Panc1 (cell line): ENCODE data around the gene RRAS. TPM values are rescaled to one million over a fixed set of nuclear protein-coding genes. Genes with fewer than 3 reads are reported as not detected.
"Not testable (repeated sequence)": the region's sequence is repeated elsewhere in the genome, so short reads cannot be mapped to it uniquely, and the experiment has no call there.

Source experiments
- ATAC-seq: fragments of 200-7000 bp; cut with Tn5 transposase; 2 replicates; pipeline ENCODE4 v1.9.1; 2020; ENCODE audit warnings: mild to moderate bottlenecking, moderate library complexity
- BruUV-seq: library from RNA; stranded (reverse); fragments of 400-500 nt; replicated peaks from 2 replicates; lab custom pipeline; 2021; lab: Mats Ljungman, UMichigan
- CTCF ChIA-PET: fragments of 300-600 bp; sonication (Branson Sonifier 250); formaldehyde crosslinking; loops from one replicate; lab custom pipeline; 2022; ENCODE audit warnings: antibody characterized with exemption; lab: Charles Lee
- POLR2A ChIA-PET: fragments of 300-600 bp; sonication (Branson Sonifier 250); formaldehyde crosslinking; loops from one replicate; lab custom pipeline; 2022; ENCODE audit warnings: antibody characterized with exemption; lab: Charles Lee
- DNase-seq: peaks from one replicate; pipeline ENCODE4 v3.0.0-alpha.2; 2010; ENCODE audit warnings: low read depth, low spot score
- H3K27ac ChIP-seq: 2 replicates; pipeline ENCODE4 v1.5.1; 2011; ENCODE audit warnings: mild to moderate bottlenecking, low read length, inconsistent platforms
- H3K27me3 ChIP-seq: fragments of 200-500 bp; sonication (Bioruptor generic); 2 replicates; pipeline ENCODE4 v1.6.0; 2014; ENCODE audit warnings: low read length, inconsistent platforms; ENCODE audit not compliant: control insufficient read depth, insufficient read depth
- H3K36me3 ChIP-seq: fragments of 200-500 bp; sonication (Bioruptor generic); 2 replicates; pipeline ENCODE4 v1.5.1; 2014; ENCODE audit warnings: inconsistent platforms, mild to moderate bottlenecking, low read length, moderate library complexity; ENCODE audit not compliant: control insufficient read depth, insufficient read depth
- H3K4me1 ChIP-seq: 2 replicates; pipeline ENCODE4 v1.5.1; 2011; ENCODE audit warnings: inconsistent platforms, mild to moderate bottlenecking, low read length, moderate library complexity; ENCODE audit not compliant: control insufficient read depth, insufficient read depth
- H3K4me3 ChIP-seq, 2 experiments: 2 replicates each; pipeline ENCODE4 v1.5.1; 2011 to 2012; ENCODE audit warnings: low read depth in 2 of 2, low read length in 2 of 2, mild to moderate bottlenecking in 2 of 2, inconsistent platforms in 1 of 2, moderate library complexity in 1 of 2
- H3K9me3 ChIP-seq: fragments of 200-500 bp; sonication (Bioruptor generic); 2 replicates; pipeline ENCODE4 v1.5.1; 2014; ENCODE audit warnings: low read depth, mild to moderate bottlenecking, inconsistent platforms, low read length, moderate library complexity; ENCODE audit not compliant: control insufficient read depth, insufficient read depth
- CTCF ChIP-seq: fragments of 450-650 bp; IDR thresholded peaks from 2 replicates; pipeline ENCODE4 v1.5.1; 2017; ENCODE audit warnings: mild to moderate bottlenecking
- POLR2AphosphoS5 ChIP-seq: IDR thresholded peaks from 2 replicates; pipeline ENCODE4 v1.6.1; 2012; ENCODE audit warnings: mild to moderate bottlenecking, low read depth, low read length, moderate library complexity
- REST ChIP-seq, 2 experiments: IDR thresholded peaks; 2 replicates each; pipeline ENCODE4 v1.6.1; 2011 to 2012; ENCODE audit warnings: low read depth in 2 of 2, control low read depth in 1 of 2, low read length in 1 of 2, mild to moderate bottlenecking in 1 of 2, moderate library complexity in 1 of 2; ENCODE audit not compliant: insufficient read depth in 1 of 2
- SIN3A ChIP-seq: IDR thresholded peaks from 2 replicates; pipeline ENCODE4 v1.6.1; 2012; ENCODE audit warnings: low read depth, mild to moderate bottlenecking, low read length, moderate library complexity, borderline replicate concordance; ENCODE audit not compliant: insufficient read depth
- TCF7L2 ChIP-seq: IDR thresholded peaks from 2 replicates; pipeline ENCODE4 v1.6.1; 2011; ENCODE audit warnings: mild to moderate bottlenecking, low read depth, low read length, inconsistent platforms
- in situ Hi-C: cut with HindIII; loops from 2 replicates; pipeline ENCODE4 v1.10.0; 2016; ENCODE audit warnings: low sequenced_read_pairs, low pct_unique_long_range_greater_than_20kb
- intact Hi-C: fragments of 100-400 bp; cut with micrococcal nuclease; formaldehyde crosslinking; loops from one replicate; pipeline ENCODE4 v1.10.0; 2022; ENCODE audit not compliant: unreplicated experiment
- total RNA-seq: library from RNA; stranded (reverse); gene quantifications from one replicate; pipeline ENCODE4 v1.2.1, GENCODE V29; 2021; ENCODE audit not compliant: unreplicated experiment

The RRAS gene
- total RNA-seq, 1 experiment from 2014 or later, result 64.4 TPM

- H3K9me3 ChIP-seq, result no peaks in the 10 kb centered on the region
- intact Hi-C loops (no loop called here), in situ Hi-C loops (no loop called here)
- H3K27ac ChIP-seq, result peak overlapping the region; percentile 18; the same call in 1 of the 2 replicates
- no peak for ATAC-seq
- BruUV-seq, result no TSS peak
- TF ChIP-seq SIN3A (no peak), CTCF (no peak), POLR2AphosphoS5 (no peak), TCF7L2 (no peak), REST (IDR thresholded peaks at IDR 0.05; ENCODE audit: insufficient read depth in 1 of 2, low read depth in 2 of 2, low read length in 1 of 2) (no peak)
- DNase-seq, result no peak
- H3K4me3 ChIP-seq, result no peak overlapping the region
- POLR2A ChIA-PET, result interaction anchor here (0.5 kb wide), 1 partner anchor 43 kb away, joined by 4 read pairs; no protein-coding TSS in a partner anchor
- H3K36me3 ChIP-seq, result no peaks in the 10 kb centered on the region
- H3K27me3 ChIP-seq, result no peaks in the 10 kb centered on the region
- CTCF ChIA-PET, result no interaction called here
- peaks cover 3% of the 10 kb centered on the region; the same call in 1 of the 2 replicates for H3K4me1 ChIP-seq
Measured at GRCh38 chr19:49636233-49636932, 3.6 kb downstream of the RRAS start.

GRCh38 chr19:49635530-49636232 is 4.3 kb downstream of the RRAS start:
- Histone ChIP-seq H3K4me1 (peaks cover 3% of the 10 kb centered on the region; the same call in 1 of the 2 replicates), H3K4me3 (no peak overlapping the region), H3K36me3 (no peaks in the 10 kb centered on the region), H3K9me3 (no peaks in the 10 kb centered on the region), H3K27me3 (no peaks in the 10 kb centered on the region), H3K27ac (no peak overlapping the region)
- ChIA-PET CTCF (no interaction called here), POLR2A (interaction anchor here (0.5 kb wide), 1 partner anchor 42 kb away, joined by 4 read pairs; no protein-coding TSS in a partner anchor)
- intact Hi-C loops, result no loop called here
- TF ChIP-seq SIN3A (no peak), POLR2AphosphoS5 (no peak), TCF7L2 (no peak), CTCF (no peak)
- no peak for DNase-seq
- no peak for ATAC-seq
- in situ Hi-C loops, result no loop called here
- no TSS peak for BruUV-seq

GRCh38 chr19:49633273-49633672 is 6.7 kb downstream of the RRAS start:
- H3K9me3 ChIP-seq, BruUV-seq, H3K4me1 ChIP-seq, intact Hi-C loops, DNase-seq, H3K36me3 ChIP-seq, H3K4me3 ChIP-seq, CTCF ChIA-PET, POLR2A ChIA-PET, in situ Hi-C loops, ATAC-seq, H3K27me3 ChIP-seq, H3K27ac ChIP-seq: not testable (repeated sequence)
